SK-N-SH treated with all-trans-retinoic acid at 6 μM for 48 hours (cell line): ENCODE results near the gene PAXX.

Experiments
- CREB5 ChIP-seq: fragments of 250-450 bp; sonication (Bioruptor Pico); IDR thresholded peaks from 2 replicates; pipeline ENCODE4 v1.5.1; 2020; ENCODE audit warnings: low read depth, mild to moderate bottlenecking, moderate library complexity
- PATZ1 ChIP-seq: fragments of 250-450 bp; sonication (Bioruptor Pico); IDR thresholded peaks from 2 replicates; pipeline ENCODE4 v1.8.0; 2020; ENCODE audit warnings: mild to moderate bottlenecking, moderate library complexity, borderline replicate concordance
- PPARA ChIP-seq: fragments of 250-450 bp; sonication (Bioruptor Pico); IDR thresholded peaks from 2 replicates; pipeline ENCODE4 v1.5.0; 2020; ENCODE audit warnings: mild to moderate bottlenecking, borderline replicate concordance

- TF ChIP-seq CREB5 (CRISPR knock-in tag): no peak
- no peak for TF ChIP-seq PATZ1
- TF ChIP-seq PPARA: no peak
Measured at GRCh38 chr9:137017071-137017470, 24.8 kb downstream of the PAXX start.
